GM10248 (cell line): ENCODE measurements around the gene NPAS1.
"Not testable (repeated sequence)": the region's sequence is repeated elsewhere in the genome, so short reads cannot be mapped to it uniquely, and the experiment has no call there.

Source experiments
- CTCF ChIA-PET: fragments of 300-600 bp; sonication (Branson Sonifier 250); formaldehyde crosslinking; extraction: SDS; loops from one replicate; lab custom pipeline; 2021; ENCODE audit warnings: antibody characterized with exemption; lab: Yijun Ruan, JAX
- POLR2A ChIA-PET: fragments of 350-650 bp; sonication (Branson Sonifier 250); formaldehyde crosslinking; extraction: SDS; loops from one replicate; lab custom pipeline; 2020; ENCODE audit warnings: antibody characterized with exemption; lab: Yijun Ruan, JAX
- DNase-seq: peaks from one replicate; pipeline ENCODE4 v3.0.0; 2012; ENCODE audit errors: extremely low spot score
- TF ChIP-seq, protein P1 (sequence below): IDR thresholded peaks from 2 replicates; pipeline ENCODE4 v1.5.1; 2012; ENCODE audit warnings: mild to moderate bottlenecking, low read depth; ENCODE audit errors: extremely low read depth, missing control alignments, control extremely low read depth

Gene NPAS1

DNA sequence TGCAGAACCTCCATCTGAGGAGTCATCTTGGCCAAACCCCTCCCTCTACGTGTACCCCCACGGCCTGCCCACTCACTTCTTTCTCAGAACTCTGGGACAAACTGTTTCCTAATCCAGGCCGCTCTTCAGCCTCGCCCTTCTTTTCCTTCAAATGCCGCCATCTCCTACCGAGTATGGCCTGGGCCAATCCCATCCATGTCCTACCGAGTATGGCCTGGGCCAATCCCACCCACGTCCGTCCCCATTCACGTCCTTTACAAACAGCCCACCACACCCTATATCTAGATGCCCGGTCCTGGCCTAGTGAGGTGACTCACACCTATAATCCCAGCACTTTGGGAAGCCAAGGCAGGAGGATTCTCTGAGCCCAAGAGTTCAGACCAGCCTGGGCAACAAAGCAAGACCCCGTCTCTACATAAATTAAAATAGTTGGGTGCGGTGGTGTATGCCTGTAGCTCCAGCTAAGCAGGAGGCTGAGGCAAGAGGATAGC is 27.7 kb downstream of the NPAS1 start:
- CTCF ChIA-PET = interaction anchor here (0.9 to 1.2 kb wide), 7 partner anchors 9 to 200 kb away, joined by 3 to 5 read pairs (median 5); no protein-coding TSS in a partner anchor
- DNase-seq = no peak
- POLR2A ChIA-PET = interaction anchor here (0.8 to 1.0 kb wide), 2 partner anchors 66 to 179 kb away, joined by 3 to 6 read pairs; partner anchors contain the start of gene ZC3H4
- TF ChIP-seq, protein P1, sequence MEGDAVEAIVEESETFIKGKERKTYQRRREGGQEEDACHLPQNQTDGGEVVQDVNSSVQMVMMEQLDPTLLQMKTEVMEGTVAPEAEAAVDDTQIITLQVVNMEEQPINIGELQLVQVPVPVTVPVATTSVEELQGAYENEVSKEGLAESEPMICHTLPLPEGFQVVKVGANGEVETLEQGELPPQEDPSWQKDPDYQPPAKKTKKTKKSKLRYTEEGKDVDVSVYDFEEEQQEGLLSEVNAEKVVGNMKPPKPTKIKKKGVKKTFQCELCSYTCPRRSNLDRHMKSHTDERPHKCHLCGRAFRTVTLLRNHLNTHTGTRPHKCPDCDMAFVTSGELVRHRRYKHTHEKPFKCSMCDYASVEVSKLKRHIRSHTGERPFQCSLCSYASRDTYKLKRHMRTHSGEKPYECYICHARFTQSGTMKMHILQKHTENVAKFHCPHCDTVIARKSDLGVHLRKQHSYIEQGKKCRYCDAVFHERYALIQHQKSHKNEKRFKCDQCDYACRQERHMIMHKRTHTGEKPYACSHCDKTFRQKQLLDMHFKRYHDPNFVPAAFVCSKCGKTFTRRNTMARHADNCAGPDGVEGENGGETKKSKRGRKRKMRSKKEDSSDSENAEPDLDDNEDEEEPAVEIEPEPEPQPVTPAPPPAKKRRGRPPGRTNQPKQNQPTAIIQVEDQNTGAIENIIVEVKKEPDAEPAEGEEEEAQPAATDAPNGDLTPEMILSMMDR = no peak

DNA sequence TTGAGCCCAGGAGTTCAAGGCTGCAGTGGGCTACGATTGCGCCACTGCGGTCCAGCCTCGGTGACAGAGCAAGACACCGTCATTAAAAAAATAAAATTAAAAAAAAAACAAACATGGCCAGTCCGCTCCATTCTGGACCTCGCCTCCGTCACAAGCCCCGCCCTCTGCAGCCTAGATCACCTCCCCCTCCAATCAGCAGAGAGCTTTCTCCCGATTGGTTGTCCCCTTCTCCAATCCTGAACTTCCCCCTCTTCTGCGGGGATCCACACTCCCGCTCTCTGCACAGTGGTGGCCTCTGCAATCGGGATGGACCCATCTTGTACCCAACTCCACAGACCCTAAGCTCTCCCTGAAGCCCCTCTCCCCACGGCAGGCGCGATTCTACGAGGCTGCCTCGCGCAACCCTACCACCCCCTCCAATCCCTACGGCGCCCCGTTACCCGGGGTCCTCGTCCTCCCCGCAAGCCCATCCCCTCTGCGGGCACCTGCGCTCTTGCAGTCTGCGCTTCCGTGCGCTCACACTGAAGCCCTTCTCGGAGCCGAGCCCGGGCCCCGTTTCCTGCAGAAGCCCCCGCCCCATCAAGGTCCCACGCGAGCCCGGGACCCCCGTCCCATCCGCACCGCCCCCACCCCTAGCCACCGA is 28.2 kb downstream of the NPAS1 start:
- ChIA-PET POLR2A (interaction anchor here (0.8 to 1.0 kb wide), 2 partner anchors 65 to 178 kb away, joined by 3 to 6 read pairs; partner anchors contain the start of gene ZC3H4), CTCF (interaction anchor here (0.9 to 1.2 kb wide), 7 partner anchors 9 to 199 kb away, joined by 3 to 5 read pairs (median 5); no protein-coding TSS in a partner anchor)

DNA sequence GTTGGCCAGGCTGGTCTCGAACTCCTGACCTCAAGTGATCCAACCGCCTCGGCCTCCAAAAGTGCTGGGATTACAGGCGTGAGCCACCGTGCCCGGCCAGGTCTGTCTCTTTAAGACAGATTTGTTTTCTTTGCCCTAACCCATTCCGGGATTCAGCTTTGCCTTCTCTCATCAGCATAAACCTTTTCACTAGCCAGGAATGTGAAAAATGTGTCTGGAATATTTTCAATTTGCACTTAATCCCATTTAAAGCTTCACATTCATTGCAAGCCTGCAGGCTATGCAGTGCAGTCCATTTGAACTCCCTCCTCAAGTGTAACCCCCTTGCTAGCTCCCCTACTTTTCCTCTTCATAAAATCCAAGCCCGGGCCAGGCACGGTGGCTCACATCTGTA is 29.7 kb downstream of the NPAS1 start:
- no peak for DNase-seq
- TF ChIP-seq, protein P1 = no peak
- ChIA-PET CTCF (interaction anchor here (0.9 to 1.9 kb wide), 2 partner anchors 13 to 36 kb away, joined by 4 to 5 read pairs; no protein-coding TSS in a partner anchor), POLR2A (interaction anchor here (0.6 kb wide), 1 partner anchor 23 kb away, joined by 4 read pairs; no protein-coding TSS in a partner anchor)

More for the DNA sequence above, 28.2 kb downstream of the NPAS1 start:
- TF ChIP-seq, protein P1 = no peak
- DNase-seq = peak; percentile 95

DNA sequence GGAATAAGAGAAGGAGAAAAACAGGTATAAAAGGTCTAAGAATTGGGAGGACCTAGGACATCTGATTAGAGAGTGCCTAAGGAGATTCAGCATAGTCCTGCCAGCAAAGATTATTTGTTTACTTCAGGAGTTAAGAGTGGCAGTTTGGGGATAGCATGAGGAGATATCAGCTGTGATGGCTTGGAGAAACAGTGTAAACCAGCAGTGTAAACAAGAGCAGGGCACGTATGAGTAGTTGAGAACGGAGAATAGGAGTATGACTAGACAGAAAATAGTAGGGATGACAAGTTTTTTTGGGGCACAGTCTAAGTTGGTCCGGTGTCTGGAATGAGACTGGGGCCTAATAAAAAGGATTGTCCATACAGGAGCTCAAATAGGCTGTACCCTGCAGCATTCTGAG is 30.9 kb downstream of the NPAS1 start:
- POLR2A ChIA-PET, DNase-seq: not testable (repeated sequence)
- CTCF ChIA-PET = interaction anchor here (1.9 kb wide), 1 partner anchor 14 kb away, joined by 4 read pairs; no protein-coding TSS in a partner anchor

DNA sequence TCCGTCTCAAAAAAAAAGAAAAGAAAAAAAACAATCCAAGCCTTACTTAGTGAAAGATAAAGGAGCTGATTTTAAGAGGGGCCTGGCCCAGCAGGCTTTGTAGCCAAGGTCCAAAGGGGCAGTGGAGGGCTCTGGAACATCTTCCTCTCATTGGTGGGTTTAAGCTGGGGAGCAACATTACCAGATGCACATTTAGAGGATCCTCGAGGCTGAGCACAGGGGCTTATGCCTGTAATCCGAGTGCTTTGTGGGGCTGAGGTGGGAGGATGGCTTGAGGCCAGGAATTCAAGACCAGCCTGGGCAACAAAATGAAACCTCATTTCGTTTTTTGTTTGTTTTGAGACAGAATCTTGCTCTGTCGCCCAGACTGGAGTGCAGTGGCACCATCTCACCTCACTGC is 36.8 kb downstream of the NPAS1 start:
- ChIA-PET POLR2A (no interaction called here), CTCF (interaction anchor here (0.7 to 1.7 kb wide), 2 partner anchors 9 to 69 kb away, joined by 3 to 5 read pairs; no protein-coding TSS in a partner anchor)
- DNase-seq = no peak
- TF ChIP-seq, protein P1 = no peak

DNA sequence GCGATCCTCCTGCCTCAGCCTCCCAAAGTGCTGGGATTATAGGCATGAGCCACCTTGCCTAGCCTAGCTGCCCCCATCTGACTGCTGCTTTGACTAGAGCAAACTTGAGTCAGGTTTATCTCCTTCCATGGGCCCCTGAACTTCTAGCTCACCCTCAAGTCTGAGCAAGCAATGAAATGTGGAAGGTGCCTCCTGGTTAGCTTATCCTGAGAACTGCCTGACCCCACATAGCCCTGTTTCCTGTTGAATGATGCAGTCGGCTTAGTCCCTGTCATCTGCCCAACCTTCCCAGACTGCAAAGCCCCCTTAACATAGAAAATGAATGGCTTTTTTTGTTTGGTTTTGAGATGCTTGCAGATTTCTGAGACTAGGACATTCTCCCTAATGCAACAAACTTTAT is 37.7 kb downstream of the NPAS1 start:
- TF ChIP-seq, protein P1 = no peak
- ChIA-PET POLR2A (no interaction called here), CTCF (interaction anchor here (1.7 kb wide), 1 partner anchor 10 kb away, joined by 5 read pairs; no protein-coding TSS in a partner anchor)
- DNase-seq = no peak
